T-helper 2 cell treated with Interferon-gamma antibody and Interleukin-4, amounts not matched to agents 5 μg/mL and 100 μg/mL, for 36 hours (primary cell): ENCODE data around the gene BRINP1.
"Not testable (repeated sequence)": the region's sequence is repeated elsewhere in the genome, so short reads cannot be mapped to it uniquely, and the experiment has no call there.

ENCODE experiments used
- DNase-seq: peaks from one replicate; pipeline ENCODE4 v3.0.0; 2021; ENCODE audit warnings: low spot score
- H3K27ac Mint-ChIP-seq: one replicate; pipeline ENCODE4 v1.8.0; 2021; ENCODE audit warnings: mild to moderate bottlenecking, mixed read lengths
- H3K27me3 Mint-ChIP-seq: one replicate; pipeline ENCODE4 v1.8.0; 2021; ENCODE audit warnings: low read depth, mixed read lengths
- H3K36me3 Mint-ChIP-seq: one replicate; pipeline ENCODE4 v1.8.0; 2021; ENCODE audit warnings: low read depth, mixed read lengths
- H3K4me1 Mint-ChIP-seq: one replicate; pipeline ENCODE4 v1.8.0; 2021; ENCODE audit warnings: low read depth, mixed read lengths
- H3K4me3 Mint-ChIP-seq: one replicate; pipeline ENCODE4 v1.8.0; 2022; ENCODE audit warnings: mild to moderate bottlenecking, moderate library complexity, mixed read lengths
- H3K9me3 Mint-ChIP-seq: one replicate; pipeline ENCODE4 v1.8.0; 2021; ENCODE audit warnings: mixed read lengths

The BRINP1 gene

GRCh38 chr9:119179701-119180100 lies 189.5 kb downstream of the BRINP1 start:
- H3K4me3 Mint-ChIP-seq = no peak overlapping the region
- no peak overlapping the region for H3K27ac Mint-ChIP-seq
- H3K27me3 Mint-ChIP-seq = no peaks in the 10 kb centered on the region
- H3K36me3 Mint-ChIP-seq = no peaks in the 10 kb centered on the region
- no peaks in the 10 kb centered on the region for H3K4me1 Mint-ChIP-seq
- H3K9me3 Mint-ChIP-seq = peaks cover 10% of the 10 kb centered on the region
- no peak for DNase-seq

GRCh38 chr9:119177196-119177595 lies 192.0 kb downstream of the BRINP1 start:
- DNase-seq = no peak
- Mint-ChIP-seq H3K27me3 (no peaks in the 10 kb centered on the region), H3K9me3 (peaks cover 10% of the 10 kb centered on the region), H3K4me3 (no peak overlapping the region), H3K36me3 (no peaks in the 10 kb centered on the region), H3K27ac (no peak overlapping the region), H3K4me1 (no peaks in the 10 kb centered on the region)

- Mint-ChIP-seq H3K27ac (no peak overlapping the region), H3K4me1 (no peaks in the 10 kb centered on the region), H3K36me3 (no peaks in the 10 kb centered on the region), H3K27me3 (no peaks in the 10 kb centered on the region), H3K4me3 (no peak overlapping the region), H3K9me3 (peaks cover 10% of the 10 kb centered on the region)
- DNase-seq = no peak
These were observed 193.7 kb downstream of the BRINP1 start for GRCh38 chr9:119175581-119175980.

- not testable (repeated sequence) for H3K9me3 Mint-ChIP-seq, H3K4me3 Mint-ChIP-seq, H3K4me1 Mint-ChIP-seq
These were observed 200.0 kb downstream of the BRINP1 start for GRCh38 chr9:119169222-119169621.

GRCh38 chr9:119167876-119168275 lies 201.4 kb downstream of the BRINP1 start:
- Mint-ChIP-seq H3K27me3 (no peaks in the 10 kb centered on the region), H3K9me3 (peaks cover 8% of the 10 kb centered on the region), H3K27ac (no peak overlapping the region), H3K4me3 (no peak overlapping the region), H3K4me1 (no peaks in the 10 kb centered on the region), H3K36me3 (no peaks in the 10 kb centered on the region)
- no peak for DNase-seq

More at GRCh38 chr9:119169222-119169621, 200.0 kb downstream of the BRINP1 start:
- not testable (repeated sequence) for H3K36me3 Mint-ChIP-seq, H3K27me3 Mint-ChIP-seq, H3K27ac Mint-ChIP-seq, DNase-seq

- H3K27ac Mint-ChIP-seq = no peak overlapping the region
- H3K9me3 Mint-ChIP-seq = peaks cover 8% of the 10 kb centered on the region
- no peak for DNase-seq
- no peaks in the 10 kb centered on the region for H3K4me1 Mint-ChIP-seq
- no peaks in the 10 kb centered on the region for H3K36me3 Mint-ChIP-seq
- H3K4me3 Mint-ChIP-seq = no peak overlapping the region
- H3K27me3 Mint-ChIP-seq = no peaks in the 10 kb centered on the region
These were observed 202.0 kb downstream of the BRINP1 start for GRCh38 chr9:119167267-119167666.

- H3K27ac Mint-ChIP-seq = no peak overlapping the region
- H3K36me3 Mint-ChIP-seq = no peaks in the 10 kb centered on the region
- H3K4me1 Mint-ChIP-seq = no peaks in the 10 kb centered on the region
- DNase-seq = no peak
- no peaks in the 10 kb centered on the region for H3K27me3 Mint-ChIP-seq
- no peak overlapping the region for H3K4me3 Mint-ChIP-seq
- H3K9me3 Mint-ChIP-seq = peaks cover 8% of the 10 kb centered on the region
These were observed 203.1 kb downstream of the BRINP1 start for GRCh38 chr9:119166096-119166495.

- H3K27ac Mint-ChIP-seq = no peak overlapping the region
- H3K9me3 Mint-ChIP-seq = peaks cover 8% of the 10 kb centered on the region
- H3K4me1 Mint-ChIP-seq = no peaks in the 10 kb centered on the region
- no peak for DNase-seq
- H3K27me3 Mint-ChIP-seq = no peaks in the 10 kb centered on the region
- no peak overlapping the region for H3K4me3 Mint-ChIP-seq
- no peaks in the 10 kb centered on the region for H3K36me3 Mint-ChIP-seq
These were observed 204.1 kb downstream of the BRINP1 start for GRCh38 chr9:119165131-119165530.

GRCh38 chr9:119164716-119165115 lies 204.5 kb downstream of the BRINP1 start:
- H3K4me3 Mint-ChIP-seq = no peak overlapping the region
- H3K36me3 Mint-ChIP-seq = no peaks in the 10 kb centered on the region
- no peak for DNase-seq
- H3K9me3 Mint-ChIP-seq = peaks cover 8% of the 10 kb centered on the region
- no peaks in the 10 kb centered on the region for H3K27me3 Mint-ChIP-seq
- no peak overlapping the region for H3K27ac Mint-ChIP-seq
- no peaks in the 10 kb centered on the region for H3K4me1 Mint-ChIP-seq

GRCh38 chr9:119160551-119160950 lies 208.7 kb downstream of the BRINP1 start:
- Mint-ChIP-seq H3K27ac (no peak overlapping the region), H3K4me1 (no peaks in the 10 kb centered on the region), H3K9me3 (peaks cover 3% of the 10 kb centered on the region), H3K36me3 (no peaks in the 10 kb centered on the region), H3K27me3 (no peaks in the 10 kb centered on the region), H3K4me3 (no peak overlapping the region)
- no peak for DNase-seq

- Mint-ChIP-seq H3K27ac (no peak overlapping the region), H3K4me3 (no peak overlapping the region)
- no peak for DNase-seq
These were observed 209.8 kb downstream of the BRINP1 start for GRCh38 chr9:119159386-119159785.

GRCh38 chr9:119157196-119157595 lies 212.0 kb downstream of the BRINP1 start:
- Mint-ChIP-seq H3K27ac (no peak overlapping the region), H3K4me1 (no peaks in the 10 kb centered on the region), H3K36me3 (no peaks in the 10 kb centered on the region), H3K4me3 (no peak overlapping the region), H3K27me3 (no peaks in the 10 kb centered on the region), H3K9me3 (peaks cover 3% of the 10 kb centered on the region)
- no peak for DNase-seq

More at GRCh38 chr9:119159386-119159785, 209.8 kb downstream of the BRINP1 start:
- Mint-ChIP-seq H3K27me3 (no peaks in the 10 kb centered on the region), H3K9me3 (peaks cover 3% of the 10 kb centered on the region), H3K36me3 (no peaks in the 10 kb centered on the region), H3K4me1 (no peaks in the 10 kb centered on the region)

GRCh38 chr9:119156354-119156753 lies 212.9 kb downstream of the BRINP1 start:
- no peaks in the 10 kb centered on the region for H3K27me3 Mint-ChIP-seq
- no peaks in the 10 kb centered on the region for H3K4me1 Mint-ChIP-seq
- H3K9me3 Mint-ChIP-seq = peaks cover 3% of the 10 kb centered on the region
- no peaks in the 10 kb centered on the region for H3K36me3 Mint-ChIP-seq
- DNase-seq = no peak
- H3K27ac Mint-ChIP-seq = no peak overlapping the region
- H3K4me3 Mint-ChIP-seq = no peak overlapping the region

- Mint-ChIP-seq H3K4me1 (no peaks in the 10 kb centered on the region), H3K27ac (no peak overlapping the region), H3K9me3 (peaks cover 3% of the 10 kb centered on the region), H3K4me3 (no peak overlapping the region), H3K27me3 (no peaks in the 10 kb centered on the region), H3K36me3 (no peaks in the 10 kb centered on the region)
- DNase-seq = no peak
These were observed 214.7 kb downstream of the BRINP1 start for GRCh38 chr9:119154527-119154926.

GRCh38 chr9:119153402-119153801 lies 215.8 kb downstream of the BRINP1 start:
- Mint-ChIP-seq H3K4me3 (no peak overlapping the region), H3K4me1 (no peaks in the 10 kb centered on the region), H3K36me3 (no peaks in the 10 kb centered on the region), H3K27me3 (no peaks in the 10 kb centered on the region), H3K27ac (no peak overlapping the region), H3K9me3 (peaks cover 3% of the 10 kb centered on the region)
- DNase-seq = no peak
